RKO (cell line): ENCODE results near the gene PPP1R14B.
"Not testable (repeated sequence)": the region's sequence is repeated elsewhere in the genome, so short reads cannot be mapped to it uniquely, and the experiment has no call there.

Source experiments
- DNase-seq: peaks from one replicate; pipeline ENCODE4 v3.0.0-alpha.2; 2016; ENCODE audit warnings: low spot score

Gene PPP1R14B

GRCh38 chr11:64260147-64260708 lies 13.5 kb upstream of the PPP1R14B start:
- DNase-seq, result no peak

- DNase-seq, result no peak
Observed at GRCh38 chr11:64259533-64260067, 12.9 kb upstream of the PPP1R14B start.

- no peak for DNase-seq
Observed at GRCh38 chr11:64258946-64259532, 12.3 kb upstream of the PPP1R14B start.

GRCh38 chr11:64258356-64258755 lies 11.6 kb upstream of the PPP1R14B start:
- DNase-seq, result no peak

GRCh38 chr11:64256300-64256699 lies 9.6 kb upstream of the PPP1R14B start:
- no peak for DNase-seq

- no peak for DNase-seq
Observed at GRCh38 chr11:64255135-64256128, 8.7 kb upstream of the PPP1R14B start.

- DNase-seq, result no peak
Observed at GRCh38 chr11:64254326-64254725, 7.6 kb upstream of the PPP1R14B start.

GRCh38 chr11:64253481-64253880 lies 6.7 kb upstream of the PPP1R14B start:
- DNase-seq, result no peak

- no peak for DNase-seq
Observed at GRCh38 chr11:64253043-64253442, 6.3 kb upstream of the PPP1R14B start.

GRCh38 chr11:64252003-64252872 lies 5.5 kb upstream of the PPP1R14B start:
- DNase-seq, result peak; percentile 75

- DNase-seq, result peak; percentile 49
Observed at GRCh38 chr11:64251753-64252002, 4.9 kb upstream of the PPP1R14B start.

- peak; percentile 59 for DNase-seq
Observed at GRCh38 chr11:64251016-64251752, 4.4 kb upstream of the PPP1R14B start, which contains the start of gene PLCB3. Gene PLCB3 (plus strand): TSS chr11:64251530. CDS start chr11:64251650, 120 bp downstream.

GRCh38 chr11:64250415-64251015 lies 3.8 kb upstream of the PPP1R14B start:
- DNase-seq, result no peak

- no peak for DNase-seq
Observed at GRCh38 chr11:64249563-64250414, 3.0 kb upstream of the PPP1R14B start.

- no peak for DNase-seq
Observed at GRCh38 chr11:64249038-64249437, 2.3 kb upstream of the PPP1R14B start.

GRCh38 chr11:64248578-64248977 lies 1.8 kb upstream of the PPP1R14B start:
- no peak for DNase-seq

GRCh38 chr11:64247729-64248531 lies 1.2 kb upstream of the PPP1R14B start:
- DNase-seq, result no peak

GRCh38 chr11:64246621-64246870 lies 197 bp downstream of the PPP1R14B start:
- DNase-seq, result not testable (repeated sequence)
